PC-3 (cell line): Measurements from ENCODE around the gene ALPK1.

ENCODE experiments used
- CTCF ChIP-seq: fragments of 300-600 bp; sonication (generic); conservative IDR thresholded peaks from 2 replicates; pipeline ENCODE4 v1.5.1; 2017; ENCODE audit warnings: antibody characterized with exemption, low read depth, mild to moderate bottlenecking, low read length
- EZH2 ChIP-seq: fragments of 300-600 bp; sonication (generic); IDR thresholded peaks from one replicate; pipeline ENCODE4 v1.6.1; 2017; ENCODE audit warnings: antibody characterized with exemption, mild to moderate bottlenecking, low read length; ENCODE audit not compliant: unreplicated experiment
- EZH2phosphoT487 ChIP-seq: fragments of 300-600 bp; sonication (generic); IDR thresholded peaks from 2 replicates; pipeline ENCODE4 v1.6.1; 2018; ENCODE audit warnings: mild to moderate bottlenecking, antibody characterized with exemption, low read length, borderline replicate concordance

DNA sequence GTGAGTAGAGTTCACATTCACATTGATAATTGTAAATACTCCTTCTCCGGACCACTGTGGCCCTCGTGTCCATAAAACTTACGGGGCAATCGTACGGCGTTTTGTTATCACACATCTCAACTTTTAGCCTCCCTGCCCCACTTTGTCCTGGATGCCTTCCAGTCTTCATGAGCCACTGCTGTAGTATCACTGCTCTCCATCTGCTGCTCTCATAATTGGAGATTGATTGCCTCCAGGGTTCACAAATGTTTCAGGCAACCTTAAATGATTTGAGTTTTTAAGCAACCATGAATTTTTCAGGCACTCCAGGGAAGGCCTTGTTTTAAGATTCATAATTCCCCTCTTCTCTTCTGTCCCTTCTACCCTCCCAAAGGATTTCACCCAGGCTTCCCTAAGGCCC lies 28.4 kb downstream of the ALPK1 start:
- TF ChIP-seq CTCF (no peak), EZH2phosphoT487 (no peak), EZH2 (no peak)
